ENCODE measurements around the gene DAB1. TPM values are rescaled to one million over a fixed set of nuclear protein-coding genes. Genes with fewer than 3 reads are reported as not detected.

DAB1 gene
- polyA plus RNA-seq, 1 donor from 2014 or later = 11.4 TPM

DNA sequence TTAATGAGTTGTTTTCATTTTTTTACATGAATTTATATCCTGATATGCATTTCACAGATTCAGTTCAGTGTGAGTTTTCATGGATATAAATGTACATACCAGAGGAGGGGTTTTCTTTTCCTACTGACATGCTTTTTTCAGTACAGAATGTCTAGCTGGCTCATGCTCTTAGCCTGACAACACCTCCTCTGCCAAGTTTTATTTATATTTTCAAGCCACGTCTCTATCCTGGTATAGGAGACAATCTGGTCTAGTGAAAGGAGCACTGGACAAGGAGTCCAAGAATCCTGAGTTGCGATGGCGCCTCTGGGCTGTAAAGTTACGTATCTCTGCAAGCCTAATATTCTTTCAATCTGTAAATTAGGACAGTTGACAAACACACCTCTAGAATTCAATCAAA is 4.9 kb downstream of the DAB1 start:
- H3K27ac ChIP-seq (ENCODE audit: low read length) = no peak overlapping the region
- no peak overlapping the region for H3K4me2 ChIP-seq (ENCODE audit: low read length)
- TF ChIP-seq RAD21 (conservative IDR thresholded peaks at IDR 0.05) (no peak), TAF1 (IDR thresholded peaks at IDR 0.05; ENCODE audit: low read depth) (no peak), MXI1 (conservative IDR thresholded peaks at IDR 0.05; ENCODE audit: poor library complexity, severe bottlenecking) (no peak), EP300 (conservative IDR thresholded peaks at IDR 0.05; ENCODE audit: poor library complexity, severe bottlenecking) (no peak), EZH2 (IDR thresholded peaks at IDR 0.05; ENCODE audit: borderline replicate concordance, insufficient read depth, low read length, poor library complexity, severe bottlenecking) (no peak), POLR2AphosphoS5 (IDR thresholded peaks at IDR 0.05) (no peak), SMC3 (conservative IDR thresholded peaks at IDR 0.05; ENCODE audit: poor library complexity) (no peak)
- TF ChIP-seq, protein P1, sequence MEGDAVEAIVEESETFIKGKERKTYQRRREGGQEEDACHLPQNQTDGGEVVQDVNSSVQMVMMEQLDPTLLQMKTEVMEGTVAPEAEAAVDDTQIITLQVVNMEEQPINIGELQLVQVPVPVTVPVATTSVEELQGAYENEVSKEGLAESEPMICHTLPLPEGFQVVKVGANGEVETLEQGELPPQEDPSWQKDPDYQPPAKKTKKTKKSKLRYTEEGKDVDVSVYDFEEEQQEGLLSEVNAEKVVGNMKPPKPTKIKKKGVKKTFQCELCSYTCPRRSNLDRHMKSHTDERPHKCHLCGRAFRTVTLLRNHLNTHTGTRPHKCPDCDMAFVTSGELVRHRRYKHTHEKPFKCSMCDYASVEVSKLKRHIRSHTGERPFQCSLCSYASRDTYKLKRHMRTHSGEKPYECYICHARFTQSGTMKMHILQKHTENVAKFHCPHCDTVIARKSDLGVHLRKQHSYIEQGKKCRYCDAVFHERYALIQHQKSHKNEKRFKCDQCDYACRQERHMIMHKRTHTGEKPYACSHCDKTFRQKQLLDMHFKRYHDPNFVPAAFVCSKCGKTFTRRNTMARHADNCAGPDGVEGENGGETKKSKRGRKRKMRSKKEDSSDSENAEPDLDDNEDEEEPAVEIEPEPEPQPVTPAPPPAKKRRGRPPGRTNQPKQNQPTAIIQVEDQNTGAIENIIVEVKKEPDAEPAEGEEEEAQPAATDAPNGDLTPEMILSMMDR (IDR thresholded peaks at IDR 0.05; ENCODE audit: poor library complexity, severe bottlenecking) = no peak
- TF ChIP-seq, protein P2, sequence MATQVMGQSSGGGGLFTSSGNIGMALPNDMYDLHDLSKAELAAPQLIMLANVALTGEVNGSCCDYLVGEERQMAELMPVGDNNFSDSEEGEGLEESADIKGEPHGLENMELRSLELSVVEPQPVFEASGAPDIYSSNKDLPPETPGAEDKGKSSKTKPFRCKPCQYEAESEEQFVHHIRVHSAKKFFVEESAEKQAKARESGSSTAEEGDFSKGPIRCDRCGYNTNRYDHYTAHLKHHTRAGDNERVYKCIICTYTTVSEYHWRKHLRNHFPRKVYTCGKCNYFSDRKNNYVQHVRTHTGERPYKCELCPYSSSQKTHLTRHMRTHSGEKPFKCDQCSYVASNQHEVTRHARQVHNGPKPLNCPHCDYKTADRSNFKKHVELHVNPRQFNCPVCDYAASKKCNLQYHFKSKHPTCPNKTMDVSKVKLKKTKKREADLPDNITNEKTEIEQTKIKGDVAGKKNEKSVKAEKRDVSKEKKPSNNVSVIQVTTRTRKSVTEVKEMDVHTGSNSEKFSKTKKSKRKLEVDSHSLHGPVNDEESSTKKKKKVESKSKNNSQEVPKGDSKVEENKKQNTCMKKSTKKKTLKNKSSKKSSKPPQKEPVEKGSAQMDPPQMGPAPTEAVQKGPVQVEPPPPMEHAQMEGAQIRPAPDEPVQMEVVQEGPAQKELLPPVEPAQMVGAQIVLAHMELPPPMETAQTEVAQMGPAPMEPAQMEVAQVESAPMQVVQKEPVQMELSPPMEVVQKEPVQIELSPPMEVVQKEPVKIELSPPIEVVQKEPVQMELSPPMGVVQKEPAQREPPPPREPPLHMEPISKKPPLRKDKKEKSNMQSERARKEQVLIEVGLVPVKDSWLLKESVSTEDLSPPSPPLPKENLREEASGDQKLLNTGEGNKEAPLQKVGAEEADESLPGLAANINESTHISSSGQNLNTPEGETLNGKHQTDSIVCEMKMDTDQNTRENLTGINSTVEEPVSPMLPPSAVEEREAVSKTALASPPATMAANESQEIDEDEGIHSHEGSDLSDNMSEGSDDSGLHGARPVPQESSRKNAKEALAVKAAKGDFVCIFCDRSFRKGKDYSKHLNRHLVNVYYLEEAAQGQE (IDR thresholded peaks at IDR 0.05; ENCODE audit: borderline replicate concordance) = no peak
- H3K9ac ChIP-seq (ENCODE audit: low read length) = no peak overlapping the region
- peaks cover 38% of the 10 kb centered on the region for H3K79me2 ChIP-seq (replicated peaks; ENCODE audit: insufficient read depth, low read length)
- no peaks in the 10 kb centered on the region for H4K20me1 ChIP-seq (ENCODE audit: insufficient read depth)
- H2AFZ ChIP-seq (ENCODE audit: low read depth, low read length) = no peak overlapping the region
- H3K27me3 ChIP-seq (ENCODE audit: insufficient read depth, low read depth, low read length) = no peaks in the 10 kb centered on the region
- H3K9me3 ChIP-seq (ENCODE audit: low read length) = no peaks in the 10 kb centered on the region
- no peaks in the 10 kb centered on the region for H3F3A ChIP-seq (ENCODE audit: insufficient read depth, low read length, poor library complexity, severe bottlenecking)
- H3K9me2 ChIP-seq (ENCODE audit: insufficient read depth, low read length) = no peaks in the 10 kb centered on the region
- no peak overlapping the region for H3K4me3 ChIP-seq (ENCODE audit: low read length)
- H3K36me3 ChIP-seq (ENCODE audit: insufficient read depth, low read length) = no peaks in the 10 kb centered on the region

- Histone ChIP-seq H3K79me2 (replicated peaks; ENCODE audit: insufficient read depth, low read length) (peaks cover 8% of the 10 kb centered on the region), H3K9me2 (ENCODE audit: insufficient read depth, low read length) (no peaks in the 10 kb centered on the region), H3K9me3 (ENCODE audit: low read length) (peaks cover 7% of the 10 kb centered on the region), H3K27ac (ENCODE audit: low read length) (no peak overlapping the region), H3K27me3 (ENCODE audit: insufficient read depth, low read depth, low read length) (no peaks in the 10 kb centered on the region), H3K36me3 (ENCODE audit: insufficient read depth, low read length) (no peaks in the 10 kb centered on the region), H3K9ac (ENCODE audit: low read length) (no peak overlapping the region), H3K4me2 (ENCODE audit: low read length) (no peak overlapping the region), H4K20me1 (ENCODE audit: insufficient read depth) (no peaks in the 10 kb centered on the region), H3F3A (ENCODE audit: insufficient read depth, low read length, poor library complexity, severe bottlenecking) (no peaks in the 10 kb centered on the region), H3K4me3 (ENCODE audit: low read length) (no peak overlapping the region), H2AFZ (ENCODE audit: low read depth, low read length) (no peak overlapping the region)
- TF ChIP-seq RAD21 (conservative IDR thresholded peaks at IDR 0.05) (no peak), EZH2 (IDR thresholded peaks at IDR 0.05; ENCODE audit: borderline replicate concordance, insufficient read depth, low read length, poor library complexity, severe bottlenecking) (no peak), TAF1 (IDR thresholded peaks at IDR 0.05; ENCODE audit: low read depth) (no peak), EP300 (conservative IDR thresholded peaks at IDR 0.05; ENCODE audit: poor library complexity, severe bottlenecking) (no peak), SMC3 (conservative IDR thresholded peaks at IDR 0.05; ENCODE audit: poor library complexity) (no peak), MXI1 (conservative IDR thresholded peaks at IDR 0.05; ENCODE audit: poor library complexity, severe bottlenecking) (no peak), POLR2AphosphoS5 (IDR thresholded peaks at IDR 0.05) (no peak)
- TF ChIP-seq, protein P2 (IDR thresholded peaks at IDR 0.05; ENCODE audit: borderline replicate concordance) = no peak
- TF ChIP-seq, protein P1 (IDR thresholded peaks at IDR 0.05; ENCODE audit: poor library complexity, severe bottlenecking) = no peak
Observed at GRCh38 chr1:57411262-57411661, 12.6 kb downstream of the DAB1 start.

Data from neural cell (in vitro differentiated cells).